ENCODE results near the gene MRPS15.
"Not testable (repeated sequence)": the region's sequence is repeated elsewhere in the genome, so short reads cannot be mapped to it uniquely, and the experiment has no call there.

Gene MRPS15

GRCh38 chr1:36482724-36483388, 18.7 kb upstream of the MRPS15 start, which contains the start of gene CSF3R:
CSF3R (minus strand) TSS chr1:36482913; CDS start chr1:36479496, 3,417 bp downstream.
- peak; percentile 74 to 82 for DNase-seq

GRCh38 chr1:36481771-36482723, 17.9 kb upstream of the MRPS15 start:
- DNase-seq: peak in 1 of 2 experiments; percentile 11

GRCh38 chr1:36481091-36481490, 16.9 kb upstream of the MRPS15 start:
- no peak for DNase-seq

- no peak for DNase-seq
These were observed 16.0 kb upstream of the MRPS15 start for GRCh38 chr1:36480161-36480560.

GRCh38 chr1:36479505-36480051, 15.4 kb upstream of the MRPS15 start:
- DNase-seq: no peak

DNA sequence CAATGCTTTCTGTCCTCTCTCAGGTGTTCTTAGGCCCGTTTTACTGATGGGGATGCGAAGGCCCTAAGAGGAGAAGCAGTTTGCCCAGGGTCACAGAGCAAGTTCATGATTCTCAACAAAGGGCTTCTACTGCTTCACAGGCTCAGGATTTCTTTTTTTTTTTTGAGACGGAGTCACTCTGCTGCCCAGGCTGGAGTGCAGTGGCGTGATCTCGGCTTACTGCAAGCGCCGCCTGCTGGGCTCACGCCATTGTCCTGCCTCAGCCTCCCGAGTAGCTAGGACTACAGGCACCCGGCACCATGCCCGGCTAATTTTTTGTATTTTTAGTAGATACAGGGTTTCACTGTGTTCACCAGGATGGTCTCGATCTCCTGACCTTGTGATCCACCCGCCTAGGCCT, 13.4 kb upstream of the MRPS15 start:
- not testable (repeated sequence) for DNase-seq

DNA sequence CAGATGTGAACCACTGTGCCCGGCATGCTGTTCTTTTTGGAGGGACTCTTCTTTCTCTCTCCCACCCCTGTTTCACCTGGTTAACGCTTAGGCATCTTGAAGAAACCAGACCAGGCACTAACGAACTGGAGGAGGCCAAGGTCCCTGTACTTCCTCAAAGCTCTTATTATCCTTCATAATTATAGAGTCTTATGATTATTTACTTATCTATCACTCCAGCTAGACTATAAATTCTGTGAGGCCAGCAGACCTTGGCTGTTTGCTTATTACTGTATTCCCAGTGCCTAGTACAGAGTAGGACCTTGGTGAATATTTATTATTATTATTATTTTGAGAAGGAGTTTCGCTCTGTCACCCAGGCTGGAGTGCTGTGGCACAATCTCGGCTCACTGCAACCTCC, 12.8 kb upstream of the MRPS15 start:
- no peak for DNase-seq

- no peak for DNase-seq
These were observed 11.9 kb upstream of the MRPS15 start for GRCh38 chr1:36475910-36476604.

DNA sequence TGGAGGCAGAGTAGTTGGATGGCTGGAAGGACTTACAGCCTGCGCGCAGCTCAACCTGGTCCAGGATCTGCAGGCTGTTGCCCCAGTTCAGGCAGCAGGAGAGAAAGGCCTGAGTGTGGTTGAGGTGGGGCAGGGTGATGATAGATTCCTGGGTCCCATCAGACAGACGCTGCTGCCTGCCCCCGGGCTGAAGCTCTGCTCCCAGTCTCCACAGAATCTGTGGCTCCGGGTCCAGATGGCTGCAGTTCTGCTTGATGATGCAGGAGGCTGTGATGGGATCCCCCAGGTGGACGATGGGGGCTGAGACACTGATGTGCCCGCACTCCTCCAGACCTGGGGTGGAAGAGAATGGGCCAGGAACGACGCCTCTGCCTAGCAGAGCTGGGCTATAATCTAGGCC, 11.2 kb upstream of the MRPS15 start:
- DNase-seq: no peak

DNA sequence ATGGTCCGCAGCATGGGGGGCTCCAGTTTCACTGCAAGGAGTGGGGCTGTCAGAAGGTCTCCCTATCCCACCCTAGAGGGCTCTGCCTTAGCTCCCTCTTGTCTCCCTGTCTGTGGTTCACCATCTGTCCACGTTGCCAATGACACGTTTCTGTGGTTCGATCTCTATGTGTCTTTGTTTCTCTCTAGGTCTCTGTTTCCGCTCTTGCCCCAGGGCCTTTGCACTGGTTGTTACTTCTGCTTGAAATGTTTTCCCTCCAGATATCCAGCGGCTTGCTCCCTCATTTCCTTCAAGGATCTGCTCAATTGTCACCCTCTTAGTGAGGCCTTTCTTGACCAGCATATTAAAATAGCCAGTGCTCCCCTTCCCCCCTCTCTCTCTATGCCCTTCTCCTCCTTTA, 8.5 kb upstream of the MRPS15 start:
- no peak for DNase-seq

GRCh38 chr1:36471830-36472641, 7.9 kb upstream of the MRPS15 start:
- DNase-seq: no peak

DNA sequence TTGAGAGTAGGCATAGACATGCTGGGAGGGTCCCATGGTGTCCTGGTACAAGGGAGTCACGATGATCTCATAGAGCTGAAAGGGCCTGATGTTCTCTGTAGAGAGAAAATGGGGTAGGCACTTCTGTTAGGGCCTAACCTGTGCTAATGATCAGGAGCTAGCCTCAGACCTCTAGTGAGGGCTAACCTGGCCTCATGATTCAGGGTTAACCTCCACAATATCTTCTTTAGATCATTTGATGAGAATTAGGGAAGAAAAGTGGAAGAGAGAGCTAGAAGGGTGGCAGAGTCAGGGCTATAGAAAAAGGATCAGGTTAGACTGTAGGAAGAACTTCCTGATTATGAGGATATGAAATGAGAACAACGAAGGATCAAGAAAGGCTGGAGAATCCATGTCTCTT, 5.0 kb upstream of the MRPS15 start:
- no peak for DNase-seq

DNA sequence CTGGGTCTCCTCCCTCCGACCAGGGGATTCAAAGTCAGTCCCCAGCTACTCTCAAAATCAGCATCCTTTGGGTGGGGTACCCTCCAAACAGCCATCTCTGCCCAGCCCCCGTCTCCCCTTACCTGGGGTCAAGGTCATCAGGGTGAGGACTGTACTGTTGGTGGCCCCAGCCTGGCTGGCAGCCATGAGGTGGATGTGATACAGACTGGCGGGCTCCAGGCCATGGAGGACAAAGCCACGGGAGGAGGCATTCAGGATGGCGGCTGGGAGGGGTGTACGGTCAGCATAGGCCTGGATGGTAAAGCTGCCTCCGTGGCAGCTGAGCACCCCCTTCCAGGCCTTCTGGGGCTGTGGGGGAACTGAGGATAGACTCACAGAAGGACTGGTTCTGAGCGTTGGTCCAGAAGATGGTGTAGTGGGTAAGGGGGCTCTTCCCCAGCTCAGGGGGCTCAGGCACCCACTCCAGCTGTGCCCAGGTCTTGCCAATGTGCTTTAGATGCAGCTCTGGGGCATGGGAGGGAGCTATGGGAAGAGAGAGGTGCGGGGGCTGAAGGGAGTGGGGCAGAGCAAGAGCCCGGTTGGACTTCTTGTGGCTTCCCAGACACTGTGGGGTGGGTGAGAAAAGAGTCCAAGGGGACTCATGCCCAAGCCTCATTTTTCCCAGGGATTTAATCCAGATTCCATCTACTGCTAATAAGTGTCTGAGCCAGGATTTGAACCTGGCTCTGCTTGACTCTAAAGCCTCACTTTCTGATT, 3.7 kb upstream of the MRPS15 start:
- DNase-seq: no peak

DNA sequence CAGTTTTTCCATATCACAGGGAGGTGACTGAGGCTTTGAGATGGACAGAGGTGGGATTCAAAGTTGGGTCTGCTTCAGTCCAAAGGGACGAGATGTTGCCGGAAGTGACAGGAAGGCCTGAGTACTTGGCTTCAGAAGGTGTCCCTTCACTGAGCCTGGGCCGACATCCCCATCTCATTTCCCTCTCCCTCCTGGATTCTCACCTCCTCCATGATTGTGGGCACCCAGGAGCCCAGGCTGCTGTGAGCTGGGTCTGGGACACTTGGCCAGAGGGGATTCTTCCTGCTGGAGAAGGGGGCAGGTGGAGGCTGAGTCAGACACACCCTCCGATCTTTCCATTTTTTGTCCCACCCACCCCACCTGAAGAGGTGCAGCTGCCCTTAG, 2.8 kb upstream of the MRPS15 start:
- no peak for DNase-seq

- no peak for DNase-seq
These were observed 2.3 kb upstream of the MRPS15 start for GRCh38 chr1:36466370-36467026.

- no peak for DNase-seq
These were observed 1.7 kb upstream of the MRPS15 start for GRCh38 chr1:36465731-36466369.

GRCh38 chr1:36464605-36465393, 615 bp upstream of the MRPS15 start:
- DNase-seq: peak; percentile 59 to 61

DNA sequence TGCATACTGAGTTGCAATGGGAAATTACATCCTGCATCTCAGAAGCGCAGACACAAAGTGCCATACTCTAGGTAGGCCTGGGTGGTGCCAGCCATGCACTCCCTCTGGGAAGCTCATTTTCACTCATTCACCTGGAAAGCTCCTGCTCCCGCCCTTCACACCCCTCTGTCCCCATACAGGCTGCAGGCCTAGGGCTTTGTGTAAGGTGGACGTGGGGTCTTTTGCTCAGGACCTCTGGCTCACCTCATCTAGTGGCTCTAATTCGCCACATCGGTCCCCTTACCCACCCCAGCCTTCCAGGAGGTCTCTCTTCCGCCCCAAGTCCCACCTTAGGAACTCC, 751 bp downstream of the MRPS15 start:
- DNase-seq: no peak

DNA sequence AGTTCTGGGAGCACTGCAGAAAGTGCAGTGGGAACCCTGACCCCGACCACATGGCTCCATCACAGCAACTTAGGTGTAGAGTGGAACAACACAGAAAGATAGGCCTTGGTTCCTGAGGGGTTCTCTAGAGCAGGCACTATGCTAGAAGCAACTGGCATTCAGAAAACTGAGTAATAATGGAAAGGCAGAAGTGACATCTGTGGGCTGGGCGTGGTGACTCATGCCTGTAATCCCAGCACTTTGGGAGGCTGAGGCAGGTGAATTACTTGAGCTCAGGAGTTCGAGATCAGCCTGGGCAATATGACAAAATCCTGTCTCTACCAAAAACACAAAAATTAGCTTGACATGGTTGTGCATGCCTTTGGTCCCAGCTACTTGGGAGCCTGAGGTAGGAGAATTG, 5.3 kb downstream of the MRPS15 start:
- DNase-seq: peak; percentile 30 to 33

GRCh38 chr1:36457691-36458090, 6.5 kb downstream of the MRPS15 start:
- DNase-seq: peak; percentile 79 to 82

All from Kasumi-1 (cell line).